Stimulated activated CD8-positive, alpha-beta memory T cell treated with anti-CD3 and anti-CD28 coated beads, Interleukin-7, amount 100 ng/mL, for 48 hours (primary cell): ENCODE measurements around the gene MCM3AP.

Experiments
- DNase-seq, 2 donors: peaks; one replicate each; pipeline ENCODE4 v3.0.0-alpha.2; 2020; ENCODE audit warnings: low read depth in 1 of 2; ENCODE audit errors: extremely low read depth in 1 of 2

The MCM3AP gene

GRCh38 chr21:46189213-46189958 is 96.0 kb downstream of the MCM3AP start:
- no peak for DNase-seq

DNA sequence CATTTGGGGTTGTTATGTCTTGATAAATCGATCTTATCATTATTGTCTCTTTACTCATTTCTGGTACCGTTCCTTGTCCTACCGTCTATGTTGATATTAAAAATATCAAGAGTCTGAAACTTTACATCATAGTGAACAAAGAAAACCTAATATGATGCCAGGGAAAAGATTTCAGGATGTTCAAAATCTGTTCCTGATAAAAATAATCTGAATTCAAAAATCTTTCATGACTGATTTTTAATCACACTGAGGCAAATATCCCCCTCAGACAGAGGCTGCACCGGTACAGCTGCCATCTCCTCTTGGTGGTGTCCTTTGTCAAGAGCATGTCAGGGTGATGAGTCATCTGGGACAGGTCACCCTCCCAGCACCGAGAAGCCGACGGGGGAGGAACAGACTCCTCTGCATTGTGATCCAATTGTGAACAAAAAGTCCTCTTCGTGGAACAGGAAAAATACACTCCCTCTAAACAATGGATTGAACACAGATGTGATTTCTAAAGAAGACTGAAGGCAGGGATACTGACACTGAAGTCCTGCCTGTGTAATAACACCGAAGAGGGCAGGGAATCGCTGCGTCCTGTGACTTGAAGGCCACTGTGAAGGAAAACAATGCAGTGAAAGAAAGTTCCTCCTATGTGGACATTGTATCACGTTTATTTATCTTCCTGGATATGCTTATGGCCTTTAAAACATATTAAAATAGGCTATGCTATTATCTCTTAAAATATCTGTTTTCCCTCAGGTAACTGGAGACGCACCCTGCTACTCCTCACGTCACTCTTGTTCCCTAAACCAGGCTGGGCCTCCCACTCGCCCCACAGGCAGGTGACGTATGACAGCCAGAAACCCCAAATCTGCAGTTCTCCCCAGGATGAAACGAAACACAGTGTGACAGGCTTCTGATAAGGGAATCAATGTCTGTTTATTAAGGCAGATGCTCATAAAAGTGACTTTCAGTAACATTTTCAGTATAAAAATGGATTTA is 96.9 kb downstream of the MCM3AP start:
- no peak for DNase-seq

- DNase-seq = no peak
These were observed 97.6 kb downstream of the MCM3AP start for GRCh38 chr21:46187814-46188213.

DNA sequence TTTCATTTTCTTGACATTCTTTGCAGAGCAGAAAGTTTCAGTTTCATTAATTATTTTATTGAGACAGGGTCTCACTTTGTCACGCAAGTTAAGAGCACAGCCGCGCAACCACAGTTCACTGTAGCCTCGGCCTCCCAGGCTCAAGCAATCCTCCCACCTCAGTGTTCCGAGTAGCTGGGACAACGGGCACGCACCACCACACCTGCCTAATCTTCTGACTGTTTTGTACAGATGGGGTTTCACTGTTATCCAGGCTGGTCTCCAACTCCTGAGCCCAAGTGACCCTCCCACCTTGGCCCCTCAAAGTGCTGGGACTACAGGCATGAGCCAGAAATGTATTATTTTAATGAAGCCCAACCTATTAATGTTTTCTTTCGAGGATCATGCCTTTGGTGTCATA is 98.2 kb downstream of the MCM3AP start:
- DNase-seq = no peak

DNA sequence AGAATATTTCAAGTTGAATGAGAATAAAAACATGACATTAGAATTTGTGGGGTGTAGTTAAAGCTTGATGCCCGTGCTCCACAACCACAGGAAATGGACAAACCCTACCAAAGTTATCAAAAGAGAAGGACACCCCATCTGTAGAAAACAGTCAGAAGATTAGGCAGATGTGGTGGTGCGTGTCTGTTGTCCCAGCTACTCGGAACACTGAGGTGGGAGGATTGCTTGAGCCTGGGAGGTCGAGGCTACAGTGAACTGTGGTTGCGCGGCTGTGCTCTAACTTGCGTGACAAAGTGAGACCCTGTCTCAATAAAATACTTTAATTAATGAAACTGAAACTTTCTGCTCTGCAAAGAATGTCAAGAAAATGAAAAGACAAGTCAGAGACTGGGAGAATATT is 99.7 kb downstream of the MCM3AP start:
- DNase-seq = no peak
